ENCODE measurements around the gene ZNF169.
"Not testable (repeated sequence)": the region's sequence is repeated elsewhere in the genome, so short reads cannot be mapped to it uniquely, and the experiment has no call there.

The ZNF169 gene

DNA sequence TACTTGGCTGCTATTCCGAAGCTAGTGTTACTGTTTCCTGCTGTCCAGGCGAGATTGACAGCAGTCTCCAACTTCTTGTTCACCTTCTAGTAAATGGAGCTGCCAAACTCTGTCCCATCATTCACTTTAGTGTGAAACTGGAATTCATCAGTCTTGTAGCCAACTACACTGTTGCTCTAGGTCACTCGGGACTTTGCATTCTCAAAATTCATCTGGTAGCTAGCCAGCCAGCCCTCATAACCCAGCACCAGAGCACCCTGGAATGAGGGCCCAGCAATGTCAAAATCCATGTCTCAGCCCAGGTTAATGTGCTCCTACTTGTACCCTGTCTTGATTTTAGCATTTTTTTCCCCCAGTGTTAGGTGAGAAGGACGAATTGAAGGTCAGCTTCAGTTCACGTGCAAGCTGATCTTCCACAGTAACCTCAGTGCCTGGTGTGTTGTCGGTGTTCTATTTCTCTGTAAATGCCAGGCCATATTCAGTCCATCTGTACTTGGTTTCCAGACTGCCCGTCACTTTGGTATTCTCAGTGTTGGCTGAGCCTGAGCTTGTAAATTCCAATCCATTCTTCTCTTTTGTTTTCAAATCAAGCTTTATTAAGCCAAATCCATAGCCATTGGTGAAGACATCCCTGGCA lies 28.9 kb downstream of the ZNF169 start:
- DNase-seq (ENCODE audit: low read depth), result no peak

DNA sequence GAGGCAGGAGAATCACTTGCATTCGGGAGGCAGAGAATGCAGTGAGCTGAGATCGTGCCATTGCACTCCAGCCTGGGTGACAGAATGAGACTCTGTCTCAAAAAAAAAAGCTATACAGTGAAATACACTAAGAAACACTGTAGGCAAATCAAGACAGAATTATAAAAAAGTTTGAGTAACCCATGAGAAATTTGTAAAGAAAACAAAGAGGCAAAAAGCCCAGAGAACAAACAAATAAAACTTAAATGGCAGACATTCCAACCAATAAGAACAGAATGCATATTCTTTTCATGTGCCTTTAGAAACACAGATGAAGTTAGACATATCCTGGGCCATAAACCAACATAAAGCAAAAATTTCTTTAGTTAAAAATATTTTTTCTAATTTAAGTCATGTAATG lies 30.6 kb downstream of the ZNF169 start:
- DNase-seq (ENCODE audit: low read depth), result no peak

DNA sequence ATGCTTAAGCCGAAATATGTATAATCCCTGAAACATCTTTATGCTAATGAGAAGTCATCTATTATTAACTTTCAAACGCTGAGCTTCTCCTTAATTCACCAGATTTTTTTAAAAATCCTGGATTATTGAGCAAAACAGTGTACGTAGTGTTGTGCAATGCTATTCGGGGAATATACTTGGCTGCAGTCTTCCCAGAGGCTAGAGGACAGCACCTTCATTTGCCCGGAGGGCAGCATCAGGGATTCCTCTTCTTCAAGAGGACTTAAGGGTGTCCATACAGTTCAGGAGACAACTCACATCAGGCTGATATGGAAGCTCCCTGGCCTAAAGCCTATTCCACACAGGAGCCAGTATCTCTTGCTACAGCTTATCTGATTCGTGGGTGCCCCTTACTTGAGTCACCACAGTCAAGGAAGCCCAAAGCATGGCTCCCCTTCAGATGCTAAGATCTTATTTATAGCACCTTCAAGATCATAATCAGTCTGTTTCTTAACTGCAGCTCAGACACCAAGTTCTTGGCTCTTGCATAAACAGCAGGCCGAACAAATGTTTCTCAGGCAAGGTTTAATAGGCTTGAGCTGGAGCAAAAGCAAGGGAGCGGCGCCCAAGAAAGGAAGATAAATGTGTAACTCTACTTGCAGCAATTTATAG lies 40.0 kb downstream of the ZNF169 start:
- peak; percentile 26 for DNase-seq (ENCODE audit: low read depth)

DNA sequence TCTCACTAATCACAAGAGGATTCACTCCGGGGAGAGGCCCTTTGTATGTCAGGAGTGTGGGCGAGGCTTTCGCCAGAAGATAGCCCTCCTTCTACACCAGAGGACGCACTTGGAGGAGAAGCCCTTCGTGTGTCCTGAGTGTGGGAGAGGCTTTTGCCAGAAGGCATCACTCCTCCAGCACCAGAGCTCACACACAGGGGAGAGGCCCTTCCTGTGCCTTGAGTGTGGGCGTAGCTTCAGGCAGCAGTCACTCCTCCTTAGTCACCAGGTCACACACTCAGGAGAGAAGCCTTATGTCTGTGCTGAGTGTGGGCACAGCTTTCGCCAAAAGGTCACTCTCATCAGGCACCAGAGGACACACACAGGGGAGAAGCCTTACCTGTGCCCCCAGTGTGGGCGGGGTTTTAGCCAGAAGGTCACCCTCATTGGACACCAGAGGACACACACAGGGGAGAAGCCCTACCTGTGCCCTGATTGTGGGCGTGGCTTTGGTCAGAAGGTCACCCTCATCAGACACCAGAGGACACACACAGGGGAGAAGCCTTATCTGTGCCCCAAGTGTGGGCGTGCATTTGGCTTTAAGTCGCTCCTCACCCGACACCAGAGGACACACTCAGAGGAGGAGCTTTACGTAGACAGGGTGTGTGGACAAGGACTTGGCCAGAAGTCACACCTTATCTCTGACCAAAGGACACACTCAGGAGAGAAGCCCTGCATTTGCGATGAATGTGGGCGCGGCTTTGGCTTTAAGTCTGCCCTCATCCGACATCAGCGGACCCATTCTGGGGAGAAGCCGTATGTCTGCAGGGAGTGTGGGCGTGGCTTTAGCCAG lies 41.6 kb downstream of the ZNF169 start:
- no peak for DNase-seq (ENCODE audit: low read depth)

GRCh38 chr9:94301583-94301982 lies 42.5 kb downstream of the ZNF169 start:
- DNase-seq (ENCODE audit: low read depth), result no peak

DNA sequence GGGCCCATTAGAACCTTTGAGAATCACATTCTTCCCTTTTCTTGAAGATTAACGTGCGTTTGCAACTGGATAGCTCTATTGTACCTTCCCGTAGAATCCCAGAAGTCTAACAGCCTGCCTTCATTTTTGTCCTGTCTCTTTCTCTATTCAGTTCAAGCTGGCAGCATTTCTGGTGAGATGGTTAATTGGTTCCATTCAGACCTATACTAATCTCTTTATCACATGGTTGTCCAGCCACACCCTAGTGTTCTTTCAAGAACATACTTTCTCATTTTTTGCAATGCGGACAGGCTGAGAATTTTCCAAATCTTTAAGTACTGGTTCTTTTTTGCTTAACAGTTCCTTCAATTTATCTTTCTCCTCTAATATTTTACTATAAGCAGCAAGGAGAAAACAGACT lies 43.3 kb downstream of the ZNF169 start:
- no peak for DNase-seq (ENCODE audit: low read depth)

- no peak for DNase-seq (ENCODE audit: low read depth)
These were observed 44.2 kb downstream of the ZNF169 start for GRCh38 chr9:94303321-94303720.

GRCh38 chr9:94315034-94315984 lies 56.2 kb downstream of the ZNF169 start:
- not testable (repeated sequence) for DNase-seq (ENCODE audit: low read depth)

GRCh38 chr9:94316236-94316635 lies 57.1 kb downstream of the ZNF169 start:
- not testable (repeated sequence) for DNase-seq (ENCODE audit: low read depth)

- not testable (repeated sequence) for DNase-seq (ENCODE audit: low read depth)
These were observed 59.0 kb downstream of the ZNF169 start for GRCh38 chr9:94317949-94318657.

GRCh38 chr9:94322342-94322940 lies 63.3 kb downstream of the ZNF169 start:
- DNase-seq (ENCODE audit: low read depth), result not testable (repeated sequence)

DNA sequence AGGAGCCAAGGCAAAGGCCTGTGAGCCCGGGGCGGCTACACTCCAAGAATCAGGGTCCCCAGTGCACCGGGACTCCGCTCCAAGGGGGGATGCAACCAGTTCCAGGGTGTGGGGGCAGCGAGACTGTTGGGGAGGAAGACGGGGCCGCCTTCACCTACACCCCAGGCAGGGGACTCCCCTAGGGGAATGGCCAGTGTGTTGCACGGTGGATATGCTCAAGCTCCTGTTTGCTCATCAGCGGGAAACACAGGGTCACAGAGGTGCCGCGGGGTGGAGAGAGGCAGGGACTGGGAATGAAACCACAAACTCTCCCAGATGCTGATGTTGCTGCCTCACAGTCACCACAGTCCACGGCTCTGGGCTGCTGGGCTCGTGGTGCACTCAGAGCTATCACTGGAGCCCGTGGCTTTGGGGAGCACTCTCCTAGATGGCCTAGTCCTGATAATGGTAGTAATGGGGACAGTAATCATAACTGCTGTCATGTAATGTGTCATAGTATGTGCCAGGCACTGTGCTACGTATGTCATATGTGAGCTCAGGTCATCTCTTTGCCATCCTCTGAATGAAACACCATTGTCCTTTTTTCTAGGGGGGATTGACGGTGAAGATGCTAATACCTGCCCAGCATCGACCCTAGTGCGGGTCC lies 64.2 kb downstream of the ZNF169 start:
- not testable (repeated sequence) for DNase-seq (ENCODE audit: low read depth)

- not testable (repeated sequence) for DNase-seq (ENCODE audit: low read depth)
These were observed 66.5 kb downstream of the ZNF169 start for GRCh38 chr9:94325583-94325982.

DNA sequence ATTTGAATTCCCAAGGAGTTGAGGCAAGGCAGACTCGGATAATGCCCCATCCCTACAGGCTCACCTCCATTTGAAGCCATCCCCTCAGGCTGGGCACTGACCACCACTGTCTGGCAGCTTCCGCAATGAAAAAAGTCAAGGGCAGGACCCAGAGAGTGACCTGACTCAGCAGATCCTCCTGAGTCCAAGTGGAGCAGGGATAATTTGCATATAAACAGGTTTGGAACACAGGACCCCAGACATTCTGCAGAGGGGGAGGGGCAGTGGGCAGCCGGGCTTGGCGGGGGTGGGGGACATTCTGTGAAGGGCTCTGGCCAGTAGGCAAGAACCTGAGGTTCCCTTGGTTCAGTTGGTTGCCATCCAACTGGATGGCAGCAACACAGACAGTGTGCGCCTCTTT lies 69.4 kb downstream of the ZNF169 start, which contains the start of gene NUTM2F:
Gene NUTM2F, minus strand, starts transcription at position 101 of the 400 bp plus-strand sequence. Its CDS starts 21 bp downstream, at position 80.
- not testable (repeated sequence) for DNase-seq (ENCODE audit: low read depth)

GRCh38 chr9:94336445-94336844 lies 77.3 kb downstream of the ZNF169 start:
- DNase-seq (ENCODE audit: low read depth), result not testable (repeated sequence)

DNA sequence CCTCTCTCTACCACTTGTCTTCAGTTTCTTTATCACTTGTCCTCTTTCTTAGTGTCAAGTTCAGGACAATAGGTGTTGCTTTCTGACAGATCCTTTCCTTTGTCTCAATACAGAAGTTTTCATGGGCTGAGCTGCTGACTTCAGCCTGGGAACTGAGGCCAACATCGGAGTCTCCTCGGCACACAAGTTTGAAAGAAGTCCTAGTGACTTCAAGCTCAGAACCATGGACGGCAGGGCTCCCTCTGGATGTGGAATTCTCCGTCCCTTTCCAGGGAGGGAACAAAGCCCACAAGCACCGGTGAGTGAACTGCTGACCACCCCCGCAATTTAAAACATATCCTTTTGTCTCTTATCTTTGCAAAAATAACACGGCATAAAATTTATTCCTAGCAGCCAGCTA lies 79.6 kb downstream of the ZNF169 start:
- DNase-seq (ENCODE audit: low read depth), result not testable (repeated sequence)

- DNase-seq (ENCODE audit: low read depth), result not testable (repeated sequence)
These were observed 80.6 kb downstream of the ZNF169 start for GRCh38 chr9:94339657-94340056.

DNA sequence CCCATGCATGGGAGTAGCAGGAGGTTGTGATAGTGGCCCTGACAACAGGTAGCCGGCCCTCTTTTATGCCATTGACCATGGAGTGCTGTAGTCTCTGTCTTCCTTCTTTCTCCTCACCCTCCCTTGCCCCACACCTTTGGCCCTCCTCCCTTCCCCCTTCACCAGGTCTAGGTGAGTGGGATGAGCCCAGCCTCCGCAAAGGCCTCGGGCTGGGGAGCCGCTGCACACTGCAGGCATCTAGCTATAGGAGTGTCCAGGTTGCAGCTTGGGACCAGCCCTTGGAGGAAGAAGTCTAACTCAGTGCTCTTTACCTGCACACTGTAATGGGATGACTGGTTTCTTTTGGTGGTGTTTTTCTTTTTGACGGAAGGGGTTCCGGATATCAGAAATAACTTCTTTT lies 81.7 kb downstream of the ZNF169 start:
- not testable (repeated sequence) for DNase-seq (ENCODE audit: low read depth)

DNA sequence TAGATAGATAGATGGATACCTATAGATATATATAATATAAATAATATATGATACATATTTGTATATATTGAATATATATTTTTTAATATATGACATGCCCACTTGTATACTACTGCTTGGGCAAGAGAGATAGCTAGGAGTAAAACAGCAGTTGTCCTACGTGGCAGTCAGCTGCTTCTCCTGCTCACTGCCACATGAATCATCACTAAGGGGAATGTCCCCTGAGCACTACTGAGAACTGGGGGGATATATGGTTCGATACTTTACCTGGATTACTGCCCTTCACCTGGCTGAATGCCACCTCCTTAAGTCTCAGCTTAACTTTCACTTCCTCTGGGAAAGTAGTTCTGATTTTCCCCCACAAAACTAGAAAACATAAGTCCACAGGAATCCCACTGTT lies 82.6 kb downstream of the ZNF169 start:
- DNase-seq (ENCODE audit: low read depth), result not testable (repeated sequence)

DNA sequence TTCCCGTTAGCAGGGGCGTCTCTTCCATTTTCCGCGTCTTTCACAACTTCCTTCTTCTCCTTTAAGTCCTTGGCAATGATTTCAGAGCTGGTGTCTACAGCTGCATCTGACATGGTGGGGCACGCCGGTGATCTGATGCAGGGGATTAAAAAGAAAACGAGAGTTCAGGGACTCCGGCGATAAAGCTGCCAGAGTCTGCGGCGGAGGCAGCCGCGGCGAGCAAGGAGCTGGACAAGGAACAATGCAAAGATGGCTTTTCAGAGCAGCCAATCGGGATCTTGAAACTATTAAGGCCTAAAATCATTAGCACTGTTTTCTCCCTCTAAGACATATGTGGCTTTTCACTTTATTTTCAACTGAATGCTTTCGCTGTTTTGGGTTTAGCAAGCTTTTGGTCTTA lies 88.4 kb downstream of the ZNF169 start:
- DNase-seq (ENCODE audit: low read depth), result not testable (repeated sequence)
